Inferior parietal cortex (tissue), 1 donor: ENCODE results near the gene PTPRF.

ENCODE experiments used
- DNase-seq: peaks from one replicate; pipeline ENCODE4 v3.0.0-alpha.2; 2016; ENCODE audit errors: extremely low spot score

Gene PTPRF

GRCh38 chr1:43664369-43664768, 133.7 kb downstream of the PTPRF start:
- DNase-seq = no peak

GRCh38 chr1:43666608-43667007, 135.9 kb downstream of the PTPRF start:
- DNase-seq = no peak

- no peak for DNase-seq
These were observed 138.3 kb downstream of the PTPRF start for GRCh38 chr1:43668956-43669355.

GRCh38 chr1:43669878-43670277, 139.2 kb downstream of the PTPRF start:
- no peak for DNase-seq

GRCh38 chr1:43671193-43671592, 140.5 kb downstream of the PTPRF start:
- DNase-seq = no peak

GRCh38 chr1:43671626-43672330, 141.1 kb downstream of the PTPRF start:
- no peak for DNase-seq

GRCh38 chr1:43673261-43673660, 142.6 kb downstream of the PTPRF start:
- no peak for DNase-seq
